Mammary epithelial cell (primary cell): ENCODE measurements around the gene ZCCHC2.

Source experiments
- CTCF ChIP-seq, 2 donors: IDR thresholded peaks in 1 of 2; conservative IDR thresholded peaks in 1 of 2; 2 replicates each; pipeline ENCODE4 v1.5.1; 2011 to 2012; ENCODE audit warnings: inconsistent platforms in 2 of 2, low read length in 2 of 2, mild to moderate bottlenecking in 2 of 2, control low read depth in 1 of 2, low read depth in 1 of 2; ENCODE audit not compliant: insufficient read depth in 1 of 2; ENCODE audit errors: extremely low read depth in 1 of 2
- EZH2 ChIP-seq: IDR thresholded peaks from 2 replicates; pipeline ENCODE4 v1.6.1; 2012; ENCODE audit warnings: low read length, inconsistent platforms, borderline replicate concordance

GRCh38 chr18:62609764-62610163, 86.9 kb downstream of the ZCCHC2 start:
- no peak for TF ChIP-seq CTCF (conservative IDR thresholded peaks at IDR 0.05 in 1 of 2, IDR thresholded peaks at IDR 0.05 in 1 of 2; ENCODE audit: extremely low read depth in 1 of 2, insufficient read depth in 1 of 2, low read depth in 1 of 2, low read length in 2 of 2)
- no peak for TF ChIP-seq EZH2
